Lower leg skin (tissue), 3 donors: Measurements from ENCODE around the gene TOP3B.

ENCODE experiments used
- CTCF ChIP-seq, 3 donors: fragments of 450-650 bp; IDR thresholded peaks; one replicate each; pipeline ENCODE4 v1.5.1; 2016; ENCODE audit warnings: antibody characterized with exemption in 3 of 3, mild to moderate bottlenecking in 3 of 3, moderate library complexity in 2 of 3
- POLR2A ChIP-seq, 2 donors: fragments of 450-650 bp; IDR thresholded peaks; one replicate each; pipeline ENCODE4 v1.6.1; 2016 to 2017; ENCODE audit warnings: antibody characterized with exemption in 2 of 2, mild to moderate bottlenecking in 1 of 2, moderate library complexity in 1 of 2

GRCh38 chr22:22005945-22006595, 23.5 kb upstream of the TOP3B start:
- no peak for TF ChIP-seq CTCF (IDR thresholded peaks at IDR 0.05)
- TF ChIP-seq POLR2A (IDR thresholded peaks at IDR 0.05): no peak
